Measurements from ENCODE around the gene DLX2. TPM values are rescaled to one million over a fixed set of nuclear protein-coding genes. Genes with fewer than 3 reads are reported as not detected.

The DLX2 gene
- total and polyA plus RNA-seq, 2 of the 13 experiments (the other 11 are each of a cell fraction or from before 2014, with no cell fraction given), result 0.07 to 0.15 TPM

GRCh38 chr2:172106108-172106961, 3.6 kb upstream of the DLX2 start (continued):
- TF ChIP-seq AHDC1 (CRISPR knock-in tag; IDR thresholded peaks at IDR 0.05; ENCODE audit: borderline replicate concordance) (no peak), ZBTB7B (CRISPR knock-in tag; IDR thresholded peaks at IDR 0.05) (peak; percentile 84), ZNF552 (CRISPR knock-in tag; IDR thresholded peaks at IDR 0.05; ENCODE audit: borderline replicate concordance) (no peak), SRSF9 (IDR thresholded peaks at IDR 0.05; ENCODE audit: borderline replicate concordance, insufficient read depth, low read depth, low read length, poor library complexity, severe bottlenecking) (no peak), ZNF230 (CRISPR knock-in tag; IDR thresholded peaks at IDR 0.05) (0 out of 2 replicates have a peak, but pooled peaks have one; percentile 26), ZBTB44 (CRISPR knock-in tag; IDR thresholded peaks at IDR 0.05) (no peak), GLMP (CRISPR knock-in tag; IDR thresholded peaks at IDR 0.05; ENCODE audit: borderline replicate concordance) (no peak), CREM (IDR thresholded peaks at IDR 0.05) (no peak), CREM (CRISPR knock-in tag; IDR thresholded peaks at IDR 0.05) (no peak), ARNT (IDR thresholded peaks at IDR 0.05) (no peak), TOPORS (CRISPR knock-in tag; IDR thresholded peaks at IDR 0.05) (no peak), ZNF282 (IDR thresholded peaks at IDR 0.05; ENCODE audit: partially characterized antibody) (no peak), ZNF619 (CRISPR knock-in tag; IDR thresholded peaks at IDR 0.05) (no peak; the same call in 1 of the 2 replicates), PTBP1 (IDR thresholded peaks at IDR 0.05; ENCODE audit: low read depth, low read length, poor library complexity, severe bottlenecking) (peak; percentile 33), GPBP1L1 (CRISPR knock-in tag; IDR thresholded peaks at IDR 0.05) (no peak), THAP11 (CRISPR knock-in tag; IDR thresholded peaks at IDR 0.05) (peak; percentile 35; the same call in 1 of the 2 replicates), RAD21 (CRISPR knock-in tag; IDR thresholded peaks at IDR 0.05) (peak; percentile 96)
